Stimulated activated CD4-positive, alpha-beta T cell treated with anti-CD3 and anti-CD28 coated beads, Interleukin-1b, Interleukin-23, amount 100 ng/mL, for 48 hours (primary cell): ENCODE measurements around the gene MAP2K2.

Experiments used
- DNase-seq: peaks from one replicate; pipeline ENCODE4 v3.0.0-alpha.2; 2020

The MAP2K2 gene

DNA sequence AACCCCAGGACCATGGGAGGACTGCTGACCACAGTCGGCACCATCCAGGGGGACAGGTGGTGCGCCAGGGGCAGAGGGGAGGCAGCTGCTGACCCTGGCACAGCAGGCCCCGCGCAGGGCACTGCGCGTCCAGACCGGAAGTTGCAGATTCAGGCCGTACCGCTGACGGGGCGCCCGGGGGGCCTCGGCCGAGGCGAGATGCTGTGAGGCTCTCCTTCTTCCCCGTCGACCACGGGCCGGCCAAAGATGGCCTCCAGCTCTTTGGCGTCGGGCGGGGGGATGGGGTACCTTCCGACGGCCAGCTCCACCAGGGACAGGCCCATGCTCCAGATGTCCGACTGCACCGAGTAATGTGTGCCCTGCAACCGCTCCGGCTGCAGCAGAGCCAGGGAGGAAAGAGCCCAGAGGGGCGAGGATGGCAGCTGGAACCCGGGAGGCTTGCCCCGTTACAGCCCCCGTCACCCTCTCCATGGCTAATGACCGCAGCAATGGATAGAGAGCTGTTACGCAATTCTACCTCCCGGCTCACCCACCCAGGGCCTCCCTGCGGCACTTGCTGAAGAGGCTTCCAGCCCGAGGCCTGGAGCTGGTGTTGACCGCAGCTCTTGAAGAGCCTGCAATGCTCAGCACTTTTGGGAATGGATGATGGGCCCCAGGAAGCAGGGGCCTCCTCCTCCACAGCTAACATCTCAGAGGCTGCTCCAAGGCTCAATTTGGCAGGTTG is 24.7 kb downstream of the MAP2K2 start:
- no peak for DNase-seq

DNA sequence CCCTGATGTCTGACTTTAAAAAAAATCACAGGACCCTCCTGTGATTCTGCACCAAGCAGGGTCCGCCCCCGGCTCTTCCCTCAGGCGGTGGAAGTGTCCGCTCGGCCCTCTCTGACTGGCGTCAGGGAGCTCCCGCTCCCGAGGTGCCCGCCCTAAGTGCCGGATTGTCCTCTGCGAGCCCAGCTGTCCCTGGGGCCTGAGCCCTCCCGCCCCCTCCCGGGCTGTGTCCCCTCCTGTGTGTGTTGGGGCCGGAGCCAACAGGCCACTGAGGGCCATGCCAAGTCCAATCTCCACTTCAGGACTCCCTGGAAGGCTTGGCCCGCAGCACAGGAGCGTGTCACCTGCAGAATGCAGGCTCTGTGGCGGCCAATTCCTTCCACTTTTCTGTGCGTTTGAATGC is 25.4 kb downstream of the MAP2K2 start:
- DNase-seq = no peak

DNA sequence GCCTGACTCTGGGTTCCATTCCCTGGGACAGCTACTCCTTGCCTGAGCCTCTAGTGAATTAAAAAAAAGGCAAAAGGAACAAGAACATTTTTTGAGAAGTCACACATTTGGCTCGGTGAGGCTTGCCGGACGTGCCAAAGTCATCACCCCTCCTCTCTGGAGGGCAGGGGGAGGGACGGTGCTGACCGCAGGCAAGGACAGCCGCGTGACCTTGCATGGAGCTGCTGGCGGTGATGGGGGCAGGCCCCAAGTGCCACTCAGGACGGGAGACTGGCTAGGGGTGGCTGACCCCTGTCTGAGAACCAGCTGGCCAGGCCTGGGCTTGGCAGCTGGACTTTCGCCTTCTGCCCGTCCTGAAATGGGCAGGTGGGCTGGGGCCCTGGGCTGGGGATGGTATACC is 26.4 kb downstream of the MAP2K2 start:
- DNase-seq = no peak

- no peak for DNase-seq
These were observed 27.7 kb downstream of the MAP2K2 start for GRCh38 chr19:4096049-4096892.

GRCh38 chr19:4095488-4095844 is 28.5 kb downstream of the MAP2K2 start:
- no peak for DNase-seq

- no peak for DNase-seq
These were observed 29.0 kb downstream of the MAP2K2 start for GRCh38 chr19:4094761-4095487.

DNA sequence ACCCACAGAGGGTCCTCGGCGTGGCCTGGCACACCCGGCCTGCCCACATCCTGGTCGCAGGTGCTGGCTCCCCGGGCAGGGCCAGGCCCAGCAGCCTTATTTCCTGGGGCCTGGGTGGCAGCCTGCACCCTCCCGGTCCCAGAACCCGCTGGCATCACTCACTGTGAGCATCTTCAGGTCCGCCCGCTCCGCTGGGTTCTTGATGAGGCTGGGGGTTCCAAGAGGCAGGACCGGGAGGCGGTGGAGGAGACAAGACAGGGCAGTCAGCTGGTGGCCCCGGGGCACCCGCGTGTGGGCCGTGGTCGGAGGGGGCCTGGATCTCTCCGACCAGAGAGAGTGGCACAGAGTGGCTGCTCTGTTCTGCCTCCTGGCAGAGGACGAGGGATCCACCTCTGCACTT is 29.6 kb downstream of the MAP2K2 start:
- no peak for DNase-seq

- DNase-seq = no peak
These were observed 30.2 kb downstream of the MAP2K2 start for GRCh38 chr19:4093643-4094175.

GRCh38 chr19:4090356-4091220 is 33.3 kb downstream of the MAP2K2 start:
- DNase-seq = no peak

- no peak for DNase-seq
These were observed 34.0 kb downstream of the MAP2K2 start for GRCh38 chr19:4089946-4090345.

GRCh38 chr19:4089400-4089908 is 34.5 kb downstream of the MAP2K2 start:
- DNase-seq = peak; percentile 54

GRCh38 chr19:4088975-4089374 is 34.9 kb downstream of the MAP2K2 start:
- no peak for DNase-seq

DNA sequence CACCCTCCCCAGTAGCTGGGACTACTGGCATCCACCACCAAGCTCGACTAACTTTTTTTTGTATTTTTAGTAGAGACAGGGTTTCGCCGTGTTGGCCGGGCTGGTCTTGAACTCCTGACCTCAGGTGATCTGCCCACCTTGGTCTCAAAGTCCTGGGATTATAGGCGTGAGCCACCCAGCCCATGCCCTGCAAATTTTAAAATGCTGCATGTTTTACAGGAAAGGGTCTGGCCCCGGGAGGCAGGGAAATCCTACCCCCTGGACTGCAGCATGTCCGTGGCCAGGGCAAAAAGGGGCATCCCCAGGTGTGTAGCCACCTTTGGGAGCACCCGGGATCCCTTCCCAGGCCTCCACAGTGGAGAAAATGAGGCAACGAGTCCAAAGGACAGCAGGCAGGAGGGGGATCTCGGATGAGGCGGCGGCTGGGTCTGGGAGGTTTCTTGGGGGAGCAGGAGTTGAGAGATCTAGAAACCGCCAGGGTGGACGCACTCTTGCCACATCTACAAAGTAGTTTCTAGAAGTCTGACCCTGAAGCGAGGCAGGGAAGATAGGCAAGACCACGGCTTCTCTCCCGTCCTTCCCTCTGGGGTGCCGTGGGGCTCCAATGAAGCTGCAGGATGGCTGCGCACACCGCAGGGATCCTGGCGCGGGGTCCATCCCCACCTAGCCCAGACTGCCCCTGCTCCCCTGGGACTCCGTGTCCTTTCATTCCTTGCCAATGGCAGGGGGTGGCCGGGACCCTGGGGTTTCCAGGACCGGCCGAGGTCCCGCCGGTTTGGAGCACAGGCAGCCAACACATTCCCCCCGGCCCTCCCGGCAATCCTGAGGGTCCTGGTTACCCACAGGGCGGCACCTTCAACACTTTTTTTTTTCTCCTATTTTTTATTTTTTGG is 35.9 kb downstream of the MAP2K2 start:
- DNase-seq = no peak

DNA sequence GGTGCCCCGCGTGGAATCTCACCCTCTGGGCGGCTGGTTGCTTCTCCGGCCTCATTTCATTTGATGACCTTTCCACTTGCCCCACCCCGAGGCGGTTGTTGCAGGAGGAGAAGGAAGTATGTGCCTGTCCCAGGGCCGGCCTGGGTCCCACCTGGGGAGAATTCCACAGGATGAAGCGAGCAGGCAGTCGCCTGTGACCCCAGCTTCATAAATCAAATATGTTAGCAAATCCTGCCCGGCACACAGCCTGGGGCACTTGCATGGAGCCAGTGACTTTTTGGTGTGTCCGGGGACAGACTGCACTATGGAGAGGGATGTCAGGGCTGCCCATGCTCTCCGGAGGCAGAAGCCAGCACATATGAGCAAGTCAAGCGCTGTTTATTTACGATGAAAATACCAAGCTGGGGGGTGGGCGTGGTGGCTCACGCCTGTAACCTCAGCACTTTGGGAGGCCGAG is 37.5 kb downstream of the MAP2K2 start:
- DNase-seq = no peak

- no peak for DNase-seq
These were observed 39.4 kb downstream of the MAP2K2 start for GRCh38 chr19:4084547-4084877.

DNA sequence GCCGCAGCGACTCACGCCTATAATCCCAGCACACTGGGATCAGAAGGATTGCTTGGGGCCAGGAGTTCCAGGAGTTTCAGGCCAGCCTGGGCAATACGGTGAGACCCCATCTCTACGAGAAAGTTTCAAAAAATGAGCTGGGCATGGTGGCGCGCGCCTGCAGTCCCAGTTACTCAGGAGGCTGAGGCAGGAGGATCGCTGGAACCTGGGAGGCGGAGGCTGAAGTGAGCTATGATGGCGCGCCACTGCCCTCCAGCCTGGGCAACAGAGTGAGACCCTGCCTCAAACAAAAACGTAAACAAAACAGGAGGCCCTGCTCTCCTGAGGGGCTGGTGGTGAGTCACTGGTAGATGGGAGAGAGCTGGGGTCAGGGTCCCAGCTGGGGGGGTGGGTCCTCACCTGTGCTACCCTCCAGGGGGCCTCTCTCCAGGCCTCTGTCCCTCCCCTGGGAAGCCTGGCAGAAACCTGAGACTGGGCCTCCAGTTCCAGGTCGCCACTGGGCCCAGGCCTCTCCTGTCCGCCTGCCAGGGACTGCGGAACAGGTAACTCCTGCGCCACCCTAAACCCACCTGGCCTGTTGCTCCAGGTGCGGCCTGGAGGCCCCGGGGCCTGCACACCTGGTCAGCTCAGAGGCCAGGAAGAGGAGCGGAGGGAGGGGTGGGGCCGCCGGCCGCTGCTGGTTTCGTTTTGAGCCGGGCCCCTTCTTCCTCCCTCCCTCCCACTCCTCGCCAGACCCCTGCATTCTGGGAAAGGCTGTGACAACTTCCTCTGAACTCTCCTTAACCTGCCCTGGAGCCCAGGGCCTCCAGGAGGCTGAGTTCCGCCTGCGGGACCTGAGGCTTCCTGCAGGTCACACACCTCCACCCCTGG is 40.0 kb downstream of the MAP2K2 start:
- no peak for DNase-seq

DNA sequence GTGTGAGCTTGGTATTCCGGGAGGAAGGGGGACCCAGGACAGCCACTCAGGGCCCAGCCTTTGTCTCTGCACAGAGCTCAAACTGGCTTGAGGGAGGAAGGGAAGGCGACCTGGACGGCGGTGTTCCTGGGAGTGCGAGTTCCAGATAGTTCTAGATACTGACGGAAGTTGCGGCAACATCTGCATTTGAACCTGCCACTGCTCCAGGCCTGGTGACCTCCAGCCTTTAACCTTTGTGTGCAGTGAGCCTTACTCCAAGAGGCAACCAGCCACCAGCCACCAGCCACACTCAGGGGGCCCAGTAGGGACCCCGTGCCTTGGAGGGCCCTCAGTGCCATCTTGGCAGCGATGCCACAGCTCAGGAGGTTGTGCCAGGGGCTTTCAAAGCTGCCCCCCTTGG is 41.8 kb downstream of the MAP2K2 start:
- DNase-seq = no peak

DNA sequence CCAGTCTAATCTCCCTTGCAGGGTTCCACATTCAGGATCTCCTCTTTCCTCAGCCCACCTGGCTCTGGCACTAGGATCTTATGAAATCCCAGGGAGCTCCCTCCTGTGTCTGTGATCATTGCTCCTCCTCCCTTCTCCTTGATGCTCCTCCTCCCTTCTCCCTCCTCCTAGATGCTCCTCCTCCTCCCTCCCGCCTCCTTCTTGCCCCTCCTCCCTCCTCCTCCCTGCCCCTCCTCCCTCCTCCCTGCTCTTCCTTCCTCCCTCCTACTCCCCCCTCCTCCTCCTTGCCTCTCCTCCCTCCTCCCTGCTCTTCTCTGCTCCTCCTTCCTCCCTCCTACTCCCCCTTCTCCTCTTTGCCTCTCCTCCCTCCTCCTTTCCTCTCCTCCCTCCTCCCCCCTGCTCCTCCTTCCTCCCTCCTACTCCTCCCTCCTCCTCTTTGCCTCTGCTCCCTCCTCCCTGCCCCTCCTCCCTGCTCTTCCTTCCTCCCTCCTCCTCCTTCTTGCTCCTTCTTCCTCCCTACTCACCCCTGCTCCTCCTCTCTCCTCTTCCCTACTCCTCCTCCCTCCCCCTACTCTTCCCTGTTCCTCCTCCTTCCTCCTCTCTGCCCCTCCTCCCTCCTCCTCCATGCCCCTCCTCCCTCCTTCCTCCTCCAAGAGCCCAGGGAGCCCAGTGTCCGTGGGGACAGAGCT is 42.3 kb downstream of the MAP2K2 start:
- DNase-seq = no peak

DNA sequence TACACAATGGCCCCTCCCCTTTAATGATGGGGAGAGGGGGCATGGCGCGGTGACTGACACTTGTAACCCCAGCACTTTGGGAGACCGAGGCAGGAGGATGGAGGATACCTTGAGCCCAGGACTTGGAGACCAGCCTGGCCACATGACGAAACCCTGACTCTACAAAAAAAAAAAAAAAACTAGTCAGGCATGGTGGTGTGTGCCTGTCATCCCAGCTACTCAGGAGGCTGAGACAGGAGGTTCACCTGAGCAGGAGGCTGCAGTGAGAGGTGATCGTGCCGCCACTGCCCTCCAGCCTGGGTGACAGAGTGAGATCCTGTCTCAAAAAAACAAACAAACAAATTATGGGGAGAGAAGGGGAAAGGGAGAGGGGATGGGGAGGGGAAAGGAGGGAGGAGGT is 43.4 kb downstream of the MAP2K2 start:
- no peak for DNase-seq
